Loucy (cell line): ENCODE results near the gene PPM1M.

ENCODE experiments used
- EZH2phosphoT487 ChIP-seq: fragments of 200-600 bp; IDR thresholded peaks from 2 replicates; pipeline ENCODE4 v1.6.1; 2018; ENCODE audit warnings: antibody characterized with exemption, mild to moderate bottlenecking, moderate library complexity, borderline replicate concordance
- TF ChIP-seq, protein P1 (sequence below): fragments of 200-600 bp; sonication (generic); conservative IDR thresholded peaks from 2 replicates; pipeline ENCODE4 v1.5.1; 2014; ENCODE audit warnings: mild to moderate bottlenecking, antibody characterized with exemption, low read length

GRCh38 chr3:52225452-52226228 is 19.9 kb upstream of the PPM1M start, which contains the start of gene TLR9:
- TF ChIP-seq, protein P1, sequence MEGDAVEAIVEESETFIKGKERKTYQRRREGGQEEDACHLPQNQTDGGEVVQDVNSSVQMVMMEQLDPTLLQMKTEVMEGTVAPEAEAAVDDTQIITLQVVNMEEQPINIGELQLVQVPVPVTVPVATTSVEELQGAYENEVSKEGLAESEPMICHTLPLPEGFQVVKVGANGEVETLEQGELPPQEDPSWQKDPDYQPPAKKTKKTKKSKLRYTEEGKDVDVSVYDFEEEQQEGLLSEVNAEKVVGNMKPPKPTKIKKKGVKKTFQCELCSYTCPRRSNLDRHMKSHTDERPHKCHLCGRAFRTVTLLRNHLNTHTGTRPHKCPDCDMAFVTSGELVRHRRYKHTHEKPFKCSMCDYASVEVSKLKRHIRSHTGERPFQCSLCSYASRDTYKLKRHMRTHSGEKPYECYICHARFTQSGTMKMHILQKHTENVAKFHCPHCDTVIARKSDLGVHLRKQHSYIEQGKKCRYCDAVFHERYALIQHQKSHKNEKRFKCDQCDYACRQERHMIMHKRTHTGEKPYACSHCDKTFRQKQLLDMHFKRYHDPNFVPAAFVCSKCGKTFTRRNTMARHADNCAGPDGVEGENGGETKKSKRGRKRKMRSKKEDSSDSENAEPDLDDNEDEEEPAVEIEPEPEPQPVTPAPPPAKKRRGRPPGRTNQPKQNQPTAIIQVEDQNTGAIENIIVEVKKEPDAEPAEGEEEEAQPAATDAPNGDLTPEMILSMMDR = no peak
- no peak for TF ChIP-seq EZH2phosphoT487
